HL-60 (cell line): ENCODE data around the gene DPP10.

Source experiments
- DNase-seq, 2 experiments: peaks; one replicate each; pipeline ENCODE4 v3.0.0-alpha.2; 2010 to 2020; ENCODE audit warnings: low read depth in 1 of 2, low spot score in 1 of 2
- H3K27ac ChIP-seq: fragments of 250-450 bp; sonication (Bioruptor Pico); replicated peaks from 2 replicates; pipeline ENCODE4 v1.5.1; 2020; ENCODE audit warnings: mild to moderate bottlenecking, moderate library complexity
- H3K27me3 ChIP-seq: fragments of 250-450 bp; sonication (Bioruptor Pico); 2 replicates; pipeline ENCODE4 v1.5.1; 2021; ENCODE audit warnings: mild to moderate bottlenecking, moderate library complexity; ENCODE audit not compliant: insufficient read depth, poor library complexity, severe bottlenecking
- H3K4me3 ChIP-seq: replicated peaks from 2 replicates; pipeline ENCODE4 v1.5.1; 2011; ENCODE audit warnings: mild to moderate bottlenecking, control low read depth, low read length; ENCODE audit not compliant: insufficient read depth
- CTCF ChIP-seq: IDR thresholded peaks from one replicate; pipeline ENCODE4 v1.5.1; 2011; ENCODE audit warnings: low read length, control low read depth, inconsistent platforms; ENCODE audit not compliant: insufficient read depth
- GABPA ChIP-seq: IDR thresholded peaks from 2 replicates; pipeline ENCODE4 v1.6.1; 2012; ENCODE audit warnings: low read depth
- POLR2AphosphoS5 ChIP-seq: IDR thresholded peaks from 2 replicates; pipeline ENCODE4 v1.6.1; 2012; ENCODE audit warnings: low read depth
- SPI1 ChIP-seq: IDR thresholded peaks from 2 replicates; pipeline ENCODE4 v1.6.1; 2012; ENCODE audit warnings: low read depth, mild to moderate bottlenecking, borderline replicate concordance
- TF ChIP-seq, protein P1 (sequence below): IDR thresholded peaks from 2 replicates; pipeline ENCODE4 v1.6.1; 2012; ENCODE audit warnings: low read depth; ENCODE audit not compliant: insufficient replicate concordance

The DPP10 gene

DNA sequence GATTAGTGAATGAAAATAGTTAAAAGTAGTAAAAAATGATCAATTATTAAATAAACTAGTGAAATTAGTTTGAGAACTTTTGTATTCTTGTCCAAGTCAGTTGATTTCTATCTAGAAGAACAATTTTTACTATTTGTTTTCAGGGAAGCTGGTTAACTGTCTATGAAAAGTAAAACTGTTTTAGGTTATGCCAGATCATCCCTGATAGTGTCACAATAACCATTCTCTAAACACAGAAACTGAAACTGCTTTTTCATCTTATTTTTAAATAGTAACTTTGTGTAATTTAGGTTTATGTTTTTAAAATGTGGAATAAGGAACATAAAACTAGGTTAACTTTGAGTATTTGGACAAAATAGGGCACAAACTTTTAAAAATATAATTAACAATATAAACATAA, 1087.2 kb downstream of the DPP10 start:
- TF ChIP-seq CTCF, result no peak
- no peak for TF ChIP-seq GABPA
- no peak for TF ChIP-seq POLR2AphosphoS5
- TF ChIP-seq, protein P1, sequence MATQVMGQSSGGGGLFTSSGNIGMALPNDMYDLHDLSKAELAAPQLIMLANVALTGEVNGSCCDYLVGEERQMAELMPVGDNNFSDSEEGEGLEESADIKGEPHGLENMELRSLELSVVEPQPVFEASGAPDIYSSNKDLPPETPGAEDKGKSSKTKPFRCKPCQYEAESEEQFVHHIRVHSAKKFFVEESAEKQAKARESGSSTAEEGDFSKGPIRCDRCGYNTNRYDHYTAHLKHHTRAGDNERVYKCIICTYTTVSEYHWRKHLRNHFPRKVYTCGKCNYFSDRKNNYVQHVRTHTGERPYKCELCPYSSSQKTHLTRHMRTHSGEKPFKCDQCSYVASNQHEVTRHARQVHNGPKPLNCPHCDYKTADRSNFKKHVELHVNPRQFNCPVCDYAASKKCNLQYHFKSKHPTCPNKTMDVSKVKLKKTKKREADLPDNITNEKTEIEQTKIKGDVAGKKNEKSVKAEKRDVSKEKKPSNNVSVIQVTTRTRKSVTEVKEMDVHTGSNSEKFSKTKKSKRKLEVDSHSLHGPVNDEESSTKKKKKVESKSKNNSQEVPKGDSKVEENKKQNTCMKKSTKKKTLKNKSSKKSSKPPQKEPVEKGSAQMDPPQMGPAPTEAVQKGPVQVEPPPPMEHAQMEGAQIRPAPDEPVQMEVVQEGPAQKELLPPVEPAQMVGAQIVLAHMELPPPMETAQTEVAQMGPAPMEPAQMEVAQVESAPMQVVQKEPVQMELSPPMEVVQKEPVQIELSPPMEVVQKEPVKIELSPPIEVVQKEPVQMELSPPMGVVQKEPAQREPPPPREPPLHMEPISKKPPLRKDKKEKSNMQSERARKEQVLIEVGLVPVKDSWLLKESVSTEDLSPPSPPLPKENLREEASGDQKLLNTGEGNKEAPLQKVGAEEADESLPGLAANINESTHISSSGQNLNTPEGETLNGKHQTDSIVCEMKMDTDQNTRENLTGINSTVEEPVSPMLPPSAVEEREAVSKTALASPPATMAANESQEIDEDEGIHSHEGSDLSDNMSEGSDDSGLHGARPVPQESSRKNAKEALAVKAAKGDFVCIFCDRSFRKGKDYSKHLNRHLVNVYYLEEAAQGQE, result no peak
- TF ChIP-seq SPI1, result no peak
- Histone ChIP-seq H3K27me3 (no peaks in the 10 kb centered on the region), H3K27ac (no peak overlapping the region), H3K4me3 (no peak overlapping the region)
- no peak for DNase-seq

GRCh38 chr2:115533081-115533480, 1090.6 kb downstream of the DPP10 start:
- DNase-seq, result no peak
- Histone ChIP-seq H3K27me3 (no peaks in the 10 kb centered on the region), H3K27ac (no peak overlapping the region), H3K4me3 (no peak overlapping the region)
- TF ChIP-seq, protein P1, result no peak
- TF ChIP-seq CTCF, result no peak
- no peak for TF ChIP-seq SPI1
- TF ChIP-seq POLR2AphosphoS5, result no peak
- TF ChIP-seq GABPA, result no peak

- H3K4me3 ChIP-seq, result no peak overlapping the region
- H3K27me3 ChIP-seq, result no peaks in the 10 kb centered on the region
- TF ChIP-seq, protein P1, result no peak
- TF ChIP-seq GABPA, result no peak
- no peak for TF ChIP-seq SPI1
- no peak for TF ChIP-seq CTCF
- TF ChIP-seq POLR2AphosphoS5, result no peak
- H3K27ac ChIP-seq, result no peak overlapping the region
- no peak for DNase-seq
Measured at GRCh38 chr2:115541814-115542213, 1099.4 kb downstream of the DPP10 start.
